Activated CD4-positive, alpha-beta T cell treated with anti-CD3 and anti-CD28 coated beads for 1 hour (primary cell): ENCODE data around the gene LRRC41.
"Not testable (repeated sequence)": the region's sequence is repeated elsewhere in the genome, so short reads cannot be mapped to it uniquely, and the experiment has no call there.

Experiments used
- DNase-seq: peaks from one replicate; pipeline ENCODE4 v3.0.0-alpha.2; 2020

LRRC41 gene

GRCh38 chr1:46325285-46326076 is 22.1 kb upstream of the LRRC41 start:
- DNase-seq: not testable (repeated sequence)

- DNase-seq: not testable (repeated sequence)
These were observed 18.8 kb upstream of the LRRC41 start for GRCh38 chr1:46322191-46322590.

GRCh38 chr1:46319960-46320914 is 16.8 kb upstream of the LRRC41 start:
- DNase-seq: not testable (repeated sequence)

GRCh38 chr1:46319301-46319700 is 15.9 kb upstream of the LRRC41 start:
- DNase-seq: not testable (repeated sequence)

DNA sequence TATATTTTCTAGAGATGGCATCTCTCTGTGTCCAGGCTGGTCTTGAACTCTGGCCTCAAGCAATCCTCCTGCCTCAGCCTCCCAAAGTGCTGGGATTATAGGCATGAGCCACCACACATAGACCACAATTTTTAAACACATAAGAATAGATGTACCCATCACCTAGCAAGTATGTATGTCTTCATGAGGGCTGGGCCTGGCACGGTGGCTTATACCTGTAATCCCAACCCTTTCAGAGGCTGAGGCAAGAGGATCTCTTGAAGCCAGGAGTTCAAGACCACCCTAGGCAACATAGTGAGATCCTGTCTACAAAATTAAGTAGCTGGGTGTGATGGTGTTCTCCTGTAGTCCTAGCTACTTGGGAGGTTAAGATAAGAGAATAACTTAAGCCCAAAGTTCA is 13.9 kb upstream of the LRRC41 start:
- no peak for DNase-seq

GRCh38 chr1:46315669-46316403 is 12.4 kb upstream of the LRRC41 start:
- no peak for DNase-seq

- DNase-seq: no peak
These were observed 6.9 kb upstream of the LRRC41 start for GRCh38 chr1:46310321-46310720.

- no peak for DNase-seq
These were observed 6.2 kb upstream of the LRRC41 start for GRCh38 chr1:46309401-46310159.

DNA sequence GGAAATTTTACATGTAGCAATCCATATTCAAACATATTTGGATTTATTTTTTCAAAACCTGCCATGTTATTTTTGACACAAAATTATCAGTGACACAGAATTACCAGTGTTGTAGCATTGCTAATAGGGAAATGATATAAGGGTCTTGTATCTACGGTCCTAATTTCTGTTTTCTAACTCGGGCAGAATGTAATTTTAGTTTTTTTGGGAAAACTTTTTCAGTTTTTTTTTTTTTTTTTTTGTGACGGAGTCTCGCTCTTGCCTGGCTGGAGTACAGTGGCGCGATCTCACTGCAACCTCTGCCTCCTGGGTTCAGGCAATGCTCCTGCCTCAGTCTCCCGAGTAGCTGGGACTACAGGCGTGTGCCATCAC is 2.7 kb upstream of the LRRC41 start:
- DNase-seq: no peak

DNA sequence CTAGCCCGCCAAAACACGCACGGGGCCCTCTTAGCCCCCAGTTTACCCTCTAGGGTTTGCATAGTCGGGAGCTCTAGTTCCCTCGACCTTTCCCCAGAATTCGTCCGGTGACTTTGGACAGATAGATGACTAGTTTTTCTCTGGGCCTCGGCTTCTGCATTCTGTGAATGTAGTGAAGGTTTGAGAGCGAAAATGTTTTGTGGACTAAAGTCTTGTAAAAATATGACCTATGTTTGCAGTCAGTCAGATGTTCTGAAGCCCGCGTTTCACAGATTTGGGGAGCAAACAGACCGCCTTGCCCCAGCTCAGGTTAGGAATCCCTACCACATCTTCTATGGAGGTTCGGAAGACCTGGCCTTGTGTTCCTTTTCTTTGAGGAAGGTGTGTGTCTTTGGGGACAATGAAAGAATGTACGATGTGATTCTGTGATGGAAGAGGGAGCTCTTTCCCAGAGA is 483 bp upstream of the LRRC41 start:
- no peak for DNase-seq

GRCh38 chr1:46302641-46303037 is 777 bp downstream of the LRRC41 start:
- DNase-seq: no peak

DNA sequence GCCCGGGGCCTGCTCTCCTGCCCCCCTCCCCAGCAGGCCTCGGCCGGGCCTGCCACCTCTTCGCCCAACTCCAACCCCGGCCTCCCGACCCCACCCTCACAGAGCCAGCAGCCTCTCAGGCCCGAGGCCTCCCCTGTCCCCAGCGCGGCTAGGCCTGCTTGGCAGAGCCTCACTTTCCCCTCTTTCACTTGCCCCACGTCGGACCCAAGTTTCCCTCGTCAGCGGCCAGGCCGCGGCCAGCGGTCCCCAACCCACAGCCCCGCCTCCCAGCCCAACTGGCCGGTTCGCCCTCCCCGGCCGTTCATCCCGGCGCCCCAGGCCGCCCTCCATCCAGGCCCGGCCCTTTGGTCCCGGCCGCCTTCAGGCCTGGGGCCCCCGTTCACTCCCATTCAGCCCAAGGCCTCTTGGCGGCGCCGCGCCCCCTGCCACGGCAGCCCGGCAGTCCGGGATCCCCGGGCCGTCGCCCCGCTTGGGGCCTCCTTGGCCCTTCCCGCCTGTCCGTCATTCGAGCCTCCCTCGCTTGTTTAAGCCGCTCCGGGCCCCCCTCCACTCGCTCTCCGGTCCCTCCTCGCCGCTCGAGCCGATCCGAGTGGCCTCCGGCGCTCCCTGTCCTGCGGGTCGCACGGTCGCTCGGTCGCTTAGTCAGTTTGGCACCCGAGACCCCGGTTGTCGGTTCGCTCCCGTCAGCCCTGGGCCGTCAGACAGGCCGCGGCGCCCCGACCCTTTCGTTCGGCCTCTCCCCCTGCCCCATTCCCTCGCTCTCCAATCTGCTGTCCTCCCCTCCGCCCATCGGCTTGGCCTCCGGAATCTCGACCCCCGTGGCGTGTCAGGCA is 1.4 kb downstream of the LRRC41 start:
- DNase-seq: peak; percentile 37

GRCh38 chr1:46301406-46301807 is 2.0 kb downstream of the LRRC41 start:
- no peak for DNase-seq

DNA sequence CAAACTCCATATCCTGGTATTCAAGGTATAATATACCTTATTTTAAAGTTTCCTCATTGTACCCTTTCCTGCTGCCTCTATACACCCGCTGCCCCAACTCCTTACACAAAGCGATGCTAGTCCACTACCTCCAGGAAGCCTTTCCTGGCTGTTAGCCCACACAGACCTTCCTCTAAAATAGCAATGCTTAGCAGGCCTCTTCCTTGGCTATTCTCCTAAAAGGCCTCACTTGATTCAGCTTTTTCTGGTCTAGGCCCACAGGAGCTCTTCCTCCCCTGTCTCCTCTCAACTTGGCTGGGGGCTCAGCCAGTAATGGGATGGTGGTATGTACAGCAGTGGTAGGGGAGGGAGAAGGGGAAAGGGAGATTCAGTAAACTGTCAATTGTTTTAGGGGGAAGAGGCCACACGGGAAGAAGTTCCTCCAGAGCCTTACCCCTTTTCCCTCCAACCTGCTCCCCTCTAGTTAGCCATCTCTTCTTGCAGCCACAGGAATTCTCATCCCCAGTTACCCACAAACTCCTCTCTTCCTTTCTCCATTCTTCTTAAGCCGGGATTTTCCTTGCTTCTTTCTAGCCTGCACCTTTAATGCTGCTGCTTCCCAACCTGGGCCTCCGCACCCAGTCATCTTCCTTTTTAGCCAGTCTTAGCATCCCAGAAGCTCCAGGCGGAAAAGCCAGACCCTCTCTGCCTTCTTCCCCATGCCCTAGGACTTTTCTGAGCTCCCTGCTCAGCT is 2.6 kb downstream of the LRRC41 start:
- no peak for DNase-seq

GRCh38 chr1:46298387-46298786 is 5.0 kb downstream of the LRRC41 start:
- DNase-seq: no peak

- no peak for DNase-seq
These were observed 8.1 kb downstream of the LRRC41 start for GRCh38 chr1:46295306-46295705.

GRCh38 chr1:46289976-46290375 is 13.4 kb downstream of the LRRC41 start:
- DNase-seq: no peak

GRCh38 chr1:46289134-46289494 is 14.3 kb downstream of the LRRC41 start:
- no peak for DNase-seq

DNA sequence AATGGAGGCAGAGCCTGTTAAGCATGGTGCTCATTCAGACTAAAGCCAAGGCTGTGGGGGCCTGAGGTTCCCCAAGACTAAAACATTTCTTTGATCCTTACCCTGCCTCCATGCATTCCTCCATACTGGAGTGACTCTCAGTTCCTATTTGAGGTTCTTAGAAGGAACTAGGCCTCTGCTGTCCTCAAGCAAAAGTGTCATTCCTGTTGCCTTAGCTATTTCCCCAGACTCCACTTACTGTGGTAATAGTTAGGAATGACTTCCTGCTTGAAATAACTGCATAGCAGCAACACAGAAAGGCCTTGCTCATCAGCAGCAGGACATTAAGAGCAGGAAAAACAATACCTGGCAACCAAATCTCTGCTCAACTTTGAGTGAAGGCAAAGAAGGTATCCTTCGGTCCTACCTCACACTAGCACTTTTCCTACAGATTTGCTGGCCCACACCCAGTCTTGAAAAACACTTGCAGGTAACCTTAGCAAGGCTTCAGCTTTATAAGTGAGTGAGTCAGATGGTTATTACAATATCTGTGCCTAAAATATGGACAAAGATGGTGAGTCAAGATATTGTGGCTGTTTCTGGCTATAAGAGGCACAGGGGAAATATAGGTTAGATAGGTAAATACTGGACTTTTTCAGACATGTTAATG is 14.8 kb downstream of the LRRC41 start:
- DNase-seq: no peak
